Measurements from ENCODE around the gene MFRP. TPM values are rescaled to one million over a fixed set of nuclear protein-coding genes. Genes with fewer than 3 reads are reported as not detected.
"Not testable (repeated sequence)": the region's sequence is repeated elsewhere in the genome, so short reads cannot be mapped to it uniquely, and the experiment has no call there.

Gene MFRP
- total RNA-seq = not detected

GRCh38 chr11:119346605-119347004 is at the start of gene MFRP:
MFRP (minus strand) TSS chr11:119346705; CDS start chr11:119346513, 192 bp downstream.
- no peak for DNase-seq

DNA sequence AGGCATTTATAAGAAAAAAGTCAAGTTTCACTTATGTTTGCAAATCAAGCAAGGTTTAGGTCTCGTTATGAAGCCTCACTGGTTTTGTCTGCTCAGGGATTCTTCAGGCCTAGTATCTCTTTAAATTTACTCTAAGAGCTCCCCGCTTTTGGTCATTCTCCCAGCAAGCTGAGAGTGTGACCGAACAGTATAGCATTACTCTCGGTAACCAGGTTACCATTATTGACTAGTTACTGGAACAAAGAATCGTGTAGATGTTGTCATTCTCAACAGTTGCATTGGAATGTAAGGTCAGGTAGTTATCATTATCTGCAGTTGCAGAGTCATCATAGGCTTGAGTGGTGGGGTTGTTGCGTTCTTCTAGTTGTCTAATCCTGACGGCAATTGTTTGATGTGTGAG is 44.8 kb upstream of the MFRP start:
- DNase-seq = no peak

- no peak for DNase-seq
Measured at GRCh38 chr11:119389611-119390254, 43.2 kb upstream of the MFRP start.

DNA sequence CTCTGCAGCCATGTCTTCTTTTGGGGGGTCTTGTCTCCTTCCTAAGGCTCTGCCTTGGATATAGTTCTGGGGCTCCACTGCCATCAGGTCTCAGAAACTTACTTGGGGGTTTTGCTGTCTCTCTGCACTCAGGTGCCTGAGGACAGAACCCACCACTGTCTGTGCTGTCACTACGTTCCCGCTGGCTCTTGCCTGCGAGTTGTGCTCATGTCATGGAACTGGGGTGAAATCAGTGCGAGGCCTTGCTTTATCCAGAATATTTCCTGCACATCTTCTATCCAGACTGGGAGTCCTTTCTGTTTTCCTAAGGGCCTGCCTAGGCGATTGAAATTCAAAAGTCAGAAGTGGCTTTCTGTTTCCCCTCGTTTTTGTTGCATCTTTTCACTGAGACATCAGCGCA is 41.6 kb upstream of the MFRP start:
- DNase-seq = no peak

DNA sequence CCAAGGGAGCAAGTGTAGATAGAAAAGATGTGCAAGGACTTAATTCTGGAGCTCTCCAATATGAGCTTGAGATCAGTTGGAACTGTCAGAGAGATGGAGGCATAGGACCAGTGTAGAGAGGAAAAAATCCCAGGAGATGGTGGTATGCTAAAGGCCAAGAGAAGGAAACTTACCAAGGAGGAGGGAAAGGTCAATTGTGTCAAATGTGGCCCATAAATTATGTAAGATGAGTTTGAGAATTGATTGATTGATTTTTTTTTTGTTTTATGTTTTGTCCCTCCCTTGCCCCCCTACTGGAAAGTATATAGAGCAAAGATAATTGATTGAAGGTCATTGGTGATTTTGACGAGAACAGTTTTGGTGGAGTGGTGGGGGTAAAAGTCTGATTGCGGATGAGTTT is 37.8 kb upstream of the MFRP start:
- no peak for DNase-seq

DNA sequence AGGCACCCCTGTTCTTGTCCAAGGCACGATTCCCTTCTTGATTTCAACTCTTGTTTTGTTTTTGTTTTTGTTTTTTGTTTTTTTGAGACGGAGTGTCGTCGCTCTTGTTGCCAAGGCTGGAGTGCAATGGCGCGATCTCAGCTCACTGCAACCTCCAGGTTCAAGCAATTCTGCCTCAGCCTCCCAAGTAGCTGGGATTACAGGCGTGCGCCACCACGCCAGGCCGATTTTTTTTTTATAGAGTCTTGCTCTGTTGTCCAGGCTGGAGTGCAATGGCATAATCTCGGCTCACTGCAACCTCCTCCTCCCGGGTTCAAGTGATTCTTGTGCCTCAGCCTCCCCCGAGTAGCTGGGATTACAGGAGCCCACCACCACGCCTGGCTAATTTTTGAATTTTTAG is 36.0 kb upstream of the MFRP start:
- DNase-seq = not testable (repeated sequence)

GRCh38 chr11:119382101-119382500 is 35.6 kb upstream of the MFRP start:
- no peak for DNase-seq

DNA sequence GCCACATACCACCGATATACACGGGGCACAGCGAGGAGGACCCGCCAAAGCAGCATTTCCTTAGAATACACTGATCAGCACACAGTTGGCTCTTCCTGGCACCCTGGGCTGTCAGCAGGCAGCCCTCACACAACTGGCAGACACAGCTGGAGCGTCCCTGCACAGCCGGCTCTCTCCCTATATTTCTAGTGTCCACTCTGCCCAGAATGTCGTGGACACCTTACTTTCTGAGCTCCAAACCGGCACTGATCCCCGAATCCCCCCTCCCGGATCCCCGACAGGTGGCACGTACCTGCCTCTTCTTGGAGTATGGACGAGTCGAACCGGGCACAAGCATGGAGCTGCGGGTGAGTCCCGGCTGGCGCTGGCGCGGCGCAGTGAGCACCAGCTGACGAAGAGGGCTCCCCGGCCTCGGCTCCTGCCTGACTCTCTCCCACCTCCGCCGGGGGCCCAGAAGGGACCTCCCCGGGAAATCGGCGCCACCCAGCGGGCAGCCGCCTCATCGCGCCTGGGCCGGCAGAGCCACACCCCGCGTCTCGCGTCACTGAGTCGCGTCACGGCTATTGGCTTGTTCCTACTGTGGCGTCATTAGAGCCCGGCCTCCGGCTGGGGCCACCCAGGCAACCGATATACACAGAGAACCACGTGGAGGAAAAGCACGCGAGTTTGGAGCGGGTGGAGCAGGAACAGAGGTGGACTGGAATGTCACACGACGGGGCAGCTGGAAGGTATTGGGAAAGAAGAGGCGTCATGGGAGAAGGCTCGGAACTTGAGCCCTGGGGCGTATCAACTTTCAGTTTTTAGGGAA is 34.9 kb upstream of the MFRP start, which contains the start of gene USP2:
USP2 (minus strand) TSS at position 510 of the 808 bp plus-strand sequence. CDS start 8,210 bp downstream, outside the sequence.
- peak; percentile 98 for DNase-seq

DNA sequence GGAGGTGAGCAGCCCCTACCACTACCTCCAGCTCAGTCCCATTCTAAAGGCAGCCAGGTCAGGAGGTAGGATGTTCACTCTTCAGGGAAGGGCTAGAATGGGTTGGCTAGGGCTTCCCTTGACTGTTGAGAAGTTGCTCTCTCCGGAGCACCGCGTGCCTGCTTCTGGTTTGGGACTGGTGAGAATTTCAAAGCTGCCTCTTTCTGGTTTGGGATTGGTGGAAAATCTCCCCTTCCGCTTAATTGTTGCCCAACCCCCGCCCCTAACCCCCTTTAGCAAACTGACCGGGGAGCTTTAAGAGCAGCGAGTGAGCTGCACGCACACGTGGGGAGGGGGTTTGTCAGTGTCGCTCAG is 34.3 kb upstream of the MFRP start:
- no peak for DNase-seq

DNA sequence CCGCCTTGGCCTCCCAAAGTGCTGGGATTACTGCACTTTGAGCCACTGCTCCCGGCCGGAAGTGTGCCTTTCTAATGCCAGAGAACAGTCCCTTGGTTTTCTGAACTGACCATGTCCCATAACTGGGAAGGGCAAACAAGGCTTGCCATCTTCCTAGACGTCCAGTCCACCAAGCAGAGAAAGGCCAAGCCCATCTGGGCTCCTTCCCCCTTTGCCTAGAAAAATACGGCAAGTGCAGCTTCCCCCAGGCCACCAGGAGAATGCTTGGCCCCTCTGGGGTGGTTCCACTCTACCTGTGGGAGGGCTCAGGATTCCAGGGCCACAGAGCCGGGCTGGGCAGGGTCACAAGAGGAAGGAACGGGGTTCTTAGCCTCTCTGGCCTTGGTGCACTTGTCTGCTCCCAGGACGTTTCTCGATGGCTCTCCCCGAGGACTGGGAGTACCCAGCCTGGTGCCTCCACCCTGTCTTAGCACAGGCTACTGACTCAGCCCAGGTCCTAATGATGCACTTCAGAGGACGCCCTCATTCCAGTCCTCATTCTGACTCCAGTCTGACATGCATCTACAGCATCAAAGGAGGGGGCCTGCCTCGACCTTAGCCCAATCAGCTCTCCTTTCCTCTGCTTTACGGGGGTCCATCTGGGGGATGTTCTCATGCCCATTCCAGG is 33.8 kb upstream of the MFRP start:
- no peak for DNase-seq

DNA sequence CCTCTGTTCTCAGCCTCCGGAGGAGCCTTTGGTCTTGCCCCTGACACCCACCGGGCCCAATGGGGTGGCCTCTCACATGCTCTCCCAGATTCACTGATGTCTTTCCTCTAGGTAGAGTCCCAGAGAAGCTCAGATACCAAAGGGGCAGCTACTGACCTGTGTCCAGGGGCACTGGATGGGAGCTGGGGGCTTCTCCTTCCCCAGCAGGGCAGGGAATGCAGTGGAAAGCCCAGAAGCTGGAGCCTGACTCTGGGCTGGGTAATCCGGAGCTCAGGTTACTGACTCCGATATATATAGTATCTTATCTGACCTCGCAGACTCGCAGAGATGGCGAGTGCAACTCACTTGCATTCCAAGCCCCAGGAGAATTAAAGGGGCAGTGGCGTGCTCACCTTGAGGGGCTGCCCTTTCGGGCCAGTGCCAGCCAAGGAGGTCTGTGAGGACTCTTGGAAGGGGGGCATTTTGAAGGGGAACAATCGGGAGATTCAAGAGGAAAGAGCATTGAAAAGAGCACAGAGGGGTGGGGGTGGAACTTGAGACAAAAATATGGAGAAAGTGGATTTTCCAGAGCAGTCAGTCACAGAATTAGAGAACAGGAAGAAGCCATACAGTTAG is 32.5 kb upstream of the MFRP start:
- no peak for DNase-seq

GRCh38 chr11:119377961-119378667 is 31.6 kb upstream of the MFRP start:
- no peak for DNase-seq

GRCh38 chr11:119377112-119377901 is 30.8 kb upstream of the MFRP start:
- no peak for DNase-seq

DNA sequence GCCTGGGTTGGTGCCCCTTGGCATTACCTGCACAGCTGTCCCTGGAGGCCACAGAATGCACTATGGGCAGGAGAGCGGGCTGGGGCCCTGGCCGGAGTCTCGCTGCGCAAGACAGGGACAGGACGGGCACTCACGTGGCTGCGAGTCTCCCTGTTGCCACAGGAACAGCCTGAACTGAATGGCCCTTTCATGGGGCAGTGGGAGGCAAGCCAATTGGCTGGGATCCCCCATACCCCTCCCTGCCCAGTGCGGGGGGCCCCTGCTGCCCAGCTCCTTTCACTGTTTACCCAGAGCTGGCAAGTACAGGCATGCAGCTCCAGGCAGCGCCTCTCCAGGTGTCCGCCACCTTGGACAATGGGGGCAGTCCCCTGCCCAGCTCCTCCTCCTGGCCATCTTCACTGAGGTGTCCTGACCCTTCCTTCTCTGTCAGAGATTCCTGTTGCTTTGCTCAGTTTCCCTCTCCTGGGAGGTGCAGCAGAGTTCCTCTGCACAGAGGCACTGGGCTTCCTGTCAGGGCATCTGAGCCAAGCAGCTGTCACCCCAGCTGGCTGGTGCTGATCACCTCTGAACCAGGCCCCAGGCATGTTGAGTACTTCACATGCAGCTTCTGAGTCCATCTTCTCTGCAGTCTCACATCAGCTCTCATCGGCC is 29.8 kb upstream of the MFRP start:
- DNase-seq = peak; percentile 81

- DNase-seq = peak; percentile 72
Measured at GRCh38 chr11:119375337-119376196, 29.1 kb upstream of the MFRP start.

GRCh38 chr11:119374632-119375336 is 28.3 kb upstream of the MFRP start:
- DNase-seq = peak; percentile 50

DNA sequence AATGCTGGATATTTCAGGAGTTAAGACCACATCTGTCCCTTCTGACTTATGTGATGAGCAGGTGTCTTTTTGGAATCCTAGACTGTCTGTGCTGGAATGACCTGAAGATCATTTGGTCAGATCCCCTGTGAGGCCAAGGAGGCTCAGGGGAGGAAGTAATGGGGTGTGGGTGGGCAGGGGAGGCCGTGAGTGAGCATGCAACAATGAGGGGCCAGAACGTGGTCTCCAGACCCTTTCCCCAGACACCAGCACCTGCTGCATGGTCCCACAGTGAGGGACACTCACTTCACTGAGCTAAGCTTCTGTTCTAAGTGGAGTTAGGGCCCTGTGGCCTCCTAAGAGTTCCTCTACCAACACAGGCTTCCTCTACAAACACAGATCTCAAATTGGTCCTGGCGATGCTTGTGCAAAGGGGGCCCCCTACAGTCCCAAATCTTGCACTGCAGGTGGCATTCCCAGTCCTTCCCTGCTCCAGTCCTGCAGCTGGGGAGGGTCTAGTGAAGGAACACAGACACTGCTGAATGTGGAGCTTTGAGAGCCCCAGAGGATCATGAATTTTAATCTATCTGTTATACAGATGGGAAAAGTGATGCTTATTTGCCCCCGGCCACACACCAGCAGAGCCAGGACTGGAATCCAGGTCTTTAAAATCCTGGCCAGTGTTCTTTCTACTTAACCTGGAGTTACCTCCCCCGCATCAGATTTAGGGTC is 27.6 kb upstream of the MFRP start:
- peak; percentile 71 for DNase-seq
